HepG2 (cell line): ENCODE measurements around the gene SOAT2. TPM values are rescaled to one million over a fixed set of nuclear protein-coding genes. Genes with fewer than 3 reads are reported as not detected.

Experiments used
- ATAC-seq: fragments of 200-7000 bp; cut with Tn5 transposase; 3 replicates; pipeline ENCODE4 v1.9.1; 2020; ENCODE audit warnings: mild to moderate bottlenecking, moderate library complexity
- BruUV-seq: library from RNA; stranded (reverse); fragments of 400-500 nt; replicated peaks from 2 replicates; lab custom pipeline; 2021; lab: Mats Ljungman, UMichigan
- CTCF ChIA-PET: fragments of 300-600 bp; formaldehyde crosslinking; extraction: SDS; loops from one replicate; lab custom pipeline; 2021; ENCODE audit warnings: low total read pairs, inconsistent platforms, low intra/inter-chr PET ratio; lab: Yijun Ruan, JAX
- POLR2A ChIA-PET: fragments of 350-600 bp; sonication (Branson Sonifier 250); formaldehyde crosslinking; loops from one replicate; lab custom pipeline; 2020; ENCODE audit warnings: antibody characterized with exemption, inconsistent platforms; lab: Yijun Ruan, JAX
- DNase-seq: peaks from one replicate; pipeline ENCODE4 v3.0.0-alpha.2; 2015; ENCODE audit warnings: low spot score
- FAIRE-seq: peaks from 3 replicates; lab custom pipeline; 2011; peaks lifted over from hg19 to GRCh38; lab: Jason Lieb, UNC
- H2AFZ ChIP-seq: one replicate; pipeline ENCODE4 v1.6.1; 2011; ENCODE audit warnings: low read length, inconsistent platforms
- H3K27ac ChIP-seq: fragments of 300-600 bp; 3 replicates; pipeline ENCODE4 v1.8.0; 2011; ENCODE audit warnings: mixed run types, mild to moderate bottlenecking, mixed read lengths, low read length, inconsistent platforms; ENCODE audit not compliant: insufficient read depth; ENCODE audit errors: extremely low read length
- H3K27me3 ChIP-seq, 2 experiments: fragments of 200-600 bp in 1 of 2; 2 replicates in 1 of 2; 3 replicates in 1 of 2; pipeline versions ENCODE4 v1.6.0 to v1.8.0; 2011; ENCODE audit warnings: low read length in 2 of 2, mild to moderate bottlenecking in 2 of 2, moderate library complexity in 2 of 2, inconsistent platforms in 1 of 2; ENCODE audit not compliant: insufficient read depth in 2 of 2, control insufficient read depth in 1 of 2
- H3K36me3 ChIP-seq, 2 experiments: fragments of 200-600 bp in 1 of 2; replicated peaks in 1 of 2; 2 replicates in 1 of 2; 3 replicates in 1 of 2; pipeline versions ENCODE4 v1.5.1 to v1.8.0; 2011; ENCODE audit warnings: low read length in 2 of 2, inconsistent platforms in 1 of 2; ENCODE audit not compliant: insufficient read depth in 2 of 2, control insufficient read depth in 1 of 2
- H3K4me1 ChIP-seq: 2 replicates; pipeline ENCODE4 v1.5.1; 2012; ENCODE audit warnings: low read length, inconsistent platforms; ENCODE audit not compliant: insufficient read depth
- H3K4me2 ChIP-seq: 2 replicates; pipeline ENCODE4 v1.6.0; 2011; ENCODE audit warnings: low read depth, low read length, inconsistent platforms
- H3K4me3 ChIP-seq, 3 experiments: fragments of 200-600 bp in 1 of 3; sonication (generic), shearing (Covaris generic) in 1 of 3; replicated peaks in 1 of 3; 2 replicates each; pipeline ENCODE4 v1.5.1; 2011 to 2016; ENCODE audit warnings: low read length in 3 of 3, inconsistent platforms in 2 of 3, low read depth in 2 of 3, mild to moderate bottlenecking in 2 of 3, control low read depth in 1 of 3, mixed read lengths in 1 of 3; ENCODE audit not compliant: insufficient read depth in 1 of 3
- H3K79me2 ChIP-seq: one replicate; pipeline ENCODE4 v1.6.1; 2011; ENCODE audit warnings: low read length, inconsistent platforms; ENCODE audit not compliant: insufficient read depth
- H3K9ac ChIP-seq: 2 replicates; pipeline ENCODE4 v1.6.0; 2011; ENCODE audit warnings: mild to moderate bottlenecking, low read depth, low read length, inconsistent platforms; ENCODE audit not compliant: insufficient read depth
- H3K9me3 ChIP-seq: 2 replicates; pipeline ENCODE4 v1.5.1; 2012; ENCODE audit warnings: mild to moderate bottlenecking, low read length
- H4K20me1 ChIP-seq: 2 replicates; pipeline ENCODE4 v1.6.0; 2011; ENCODE audit warnings: inconsistent platforms, mild to moderate bottlenecking, low read length, moderate library complexity; ENCODE audit not compliant: insufficient read depth
- ARNT2 ChIP-seq: sonication (generic); formaldehyde crosslinking; IDR thresholded peaks from 2 replicates; pipeline ENCODE4 v1.8.0; 2022; ENCODE audit warnings: mild to moderate bottlenecking, low read depth, missing genetic modification reagents, moderate library complexity
- BCL6 ChIP-seq: IDR thresholded peaks from 2 replicates; pipeline ENCODE4 v1.6.1; 2016; ENCODE audit warnings: missing genetic modification reagents, missing compliant biosample characterization
- CREB1 ChIP-seq, 2 experiments: fragments of 450-650 bp in 1 of 2; IDR thresholded peaks; 2 replicates each; pipeline ENCODE4 v1.6.1; 2016 to 2017; ENCODE audit warnings: control low read depth in 1 of 2, mild to moderate bottlenecking in 1 of 2, missing compliant biosample characterization in 1 of 2, missing genetic modification characterization in 1 of 2
- NONO ChIP-seq, 2 experiments: fragments of 450-650 bp in 1 of 2; sonication (generic) in 1 of 2; formaldehyde crosslinking in 1 of 2; IDR thresholded peaks in 1 of 2; conservative IDR thresholded peaks in 1 of 2; 2 replicates each; pipeline versions ENCODE4 v1.6.1 to v1.8.0; 2017 to 2022; ENCODE audit warnings: mild to moderate bottlenecking in 1 of 2, missing genetic modification reagents in 1 of 2, moderate library complexity in 1 of 2
- SMYD3 ChIP-seq: sonication (generic); formaldehyde crosslinking; IDR thresholded peaks from 2 replicates; pipeline ENCODE4 v1.8.1; 2023; ENCODE audit warnings: mild to moderate bottlenecking, missing genetic modification reagents
- THRA ChIP-seq: sonication (generic); formaldehyde crosslinking; IDR thresholded peaks from 2 replicates; pipeline ENCODE4 v1.4.0; 2020; ENCODE audit warnings: missing genetic modification reagents, borderline replicate concordance
- ZBTB7B ChIP-seq: sonication (generic); formaldehyde crosslinking; IDR thresholded peaks from 2 replicates; pipeline ENCODE4 v1.4.0; 2020; ENCODE audit warnings: missing genetic modification reagents
- ZMYM4 ChIP-seq: sonication (generic); formaldehyde crosslinking; IDR thresholded peaks from 2 replicates; pipeline ENCODE4 v1.8.1; 2023; ENCODE audit warnings: mild to moderate bottlenecking, missing genetic modification reagents
- ZNF547 ChIP-seq: sonication (generic); formaldehyde crosslinking; IDR thresholded peaks from 2 replicates; pipeline ENCODE4 v1.5.1; 2020; ENCODE audit warnings: mild to moderate bottlenecking, missing genetic modification reagents
- ZNF776 ChIP-seq: sonication (generic); formaldehyde crosslinking; IDR thresholded peaks from 2 replicates; pipeline ENCODE4 v1.4.0; 2020; ENCODE audit warnings: mild to moderate bottlenecking, missing genetic modification reagents
- ZUFSP ChIP-seq: sonication (generic); formaldehyde crosslinking; IDR thresholded peaks from 2 replicates; pipeline ENCODE4 v1.9.0; 2021; ENCODE audit warnings: missing genetic modification reagents, mild to moderate bottlenecking, borderline replicate concordance
- WGBS: methylation state at CpG from one replicate; pipeline ENCODE4 v1.1.6; 2017; ENCODE audit warnings: low lambda C conversion rate; 5-methylcytosine and 5-hydroxymethylcytosine counted together
- in situ Hi-C: cut with HindIII; loops from 2 replicates; pipeline ENCODE4 v1.10.0; 2017; ENCODE audit warnings: low pct_unique_long_range_greater_than_20kb; ENCODE audit not compliant: extremely low pct_ligation_motif_present
- intact Hi-C: fragments of 100-400 bp; cut with micrococcal nuclease; formaldehyde crosslinking; loops from one replicate; pipeline ENCODE4 v1.10.0; 2022; ENCODE audit not compliant: unreplicated experiment
- polyA plus RNA-seq, 8 experiments: library from polyadenylated mRNA; depleted of rRNA in 3 of 8; stranded (reverse) in 7 of 8; unstranded in 1 of 8; fragments of >200 nt; fragmentation: Illumina TruSeq in 4 of 8; extraction: Trizol in 4 of 8; gene quantifications; 2 replicates each; pipeline versions ENCODE4 v1.2.1 to v1.2.3, GENCODE V29; 2011 to 2016; ENCODE audit warnings: low read depth in 4 of 8, missing spikeins in 1 of 8, mixed read lengths in 1 of 8; ENCODE audit not compliant: insufficient read depth in 1 of 8
- total RNA-seq, 5 experiments: library from RNA; depleted of rRNA; stranded (reverse); fragments of >200 nt; fragmentation: Illumina TruSeq; extraction: Trizol; gene quantifications; 2 replicates each; pipeline ENCODE4 v1.2.3, GENCODE V29; 2016; ENCODE audit warnings: low read depth in 1 of 5
- TF ChIP-seq, protein P1 (sequence below): sonication (generic); formaldehyde crosslinking; IDR thresholded peaks from 2 replicates; pipeline ENCODE4 v1.8.1; 2023; ENCODE audit warnings: mild to moderate bottlenecking, inconsistent platforms, moderate library complexity, missing genetic modification reagents, borderline replicate concordance
- TF ChIP-seq, protein P2 (sequence below): sonication (generic); formaldehyde crosslinking; IDR thresholded peaks from 2 replicates; pipeline ENCODE4 v1.4.0; 2020; ENCODE audit warnings: mild to moderate bottlenecking, missing genetic modification reagents
- TF ChIP-seq, protein P3 (sequence below): fragments of 450-650 bp; IDR thresholded peaks from 2 replicates; pipeline ENCODE4 v1.6.1; 2016

Gene SOAT2
- total and polyA plus RNA-seq, 2 of the 13 experiments (the other 11 are each of a cell fraction or from before 2014, with no cell fraction given), result 14.9 to 108 TPM

GRCh38 chr12:53068811-53069585, 34.3 kb upstream of the SOAT2 start:
- in situ Hi-C loops, result no loop called here
- no peak for ATAC-seq
- H3K27ac ChIP-seq, result no peak overlapping the region
- TF ChIP-seq NONO (IDR thresholded peaks at IDR 0.05) (no peak), NONO (CRISPR knock-in tag; conservative IDR thresholded peaks at IDR 0.05) (no peak), ARNT2 (CRISPR knock-in tag) (no peak), THRA (CRISPR knock-in tag) (no peak), ZBTB7B (CRISPR knock-in tag) (no peak), BCL6 (CRISPR knock-in tag) (no peak), CREB1 (IDR thresholded peaks at IDR 0.05) (no peak), CREB1 (CRISPR knock-in tag; IDR thresholded peaks at IDR 0.05) (no peak), SMYD3 (CRISPR knock-in tag) (no peak), ZNF547 (no peak), ZMYM4 (CRISPR knock-in tag) (no peak), ZUFSP (CRISPR knock-in tag) (no peak), ZNF776 (CRISPR knock-in tag) (no peak)
- TF ChIP-seq, protein P1, sequence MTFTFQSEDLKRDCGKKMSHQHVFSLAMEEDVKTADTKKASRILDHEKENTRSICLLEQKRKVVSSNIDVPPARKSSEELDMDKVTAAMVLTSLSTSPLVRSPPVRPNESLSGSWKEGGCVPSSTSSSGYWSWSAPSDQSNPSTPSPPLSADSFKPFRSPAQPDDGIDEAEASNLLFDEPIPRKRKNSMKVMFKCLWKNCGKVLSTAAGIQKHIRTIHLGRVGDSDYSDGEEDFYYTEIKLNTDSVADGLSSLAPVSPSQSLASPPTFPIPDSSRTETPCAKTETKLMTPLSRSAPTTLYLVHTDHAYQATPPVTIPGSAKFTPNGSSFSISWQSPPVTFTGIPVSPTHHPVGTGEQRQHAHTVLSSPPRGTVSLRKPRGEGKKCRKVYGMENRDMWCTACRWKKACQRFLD (CRISPR knock-in tag), result no peak
- TF ChIP-seq, protein P2, sequence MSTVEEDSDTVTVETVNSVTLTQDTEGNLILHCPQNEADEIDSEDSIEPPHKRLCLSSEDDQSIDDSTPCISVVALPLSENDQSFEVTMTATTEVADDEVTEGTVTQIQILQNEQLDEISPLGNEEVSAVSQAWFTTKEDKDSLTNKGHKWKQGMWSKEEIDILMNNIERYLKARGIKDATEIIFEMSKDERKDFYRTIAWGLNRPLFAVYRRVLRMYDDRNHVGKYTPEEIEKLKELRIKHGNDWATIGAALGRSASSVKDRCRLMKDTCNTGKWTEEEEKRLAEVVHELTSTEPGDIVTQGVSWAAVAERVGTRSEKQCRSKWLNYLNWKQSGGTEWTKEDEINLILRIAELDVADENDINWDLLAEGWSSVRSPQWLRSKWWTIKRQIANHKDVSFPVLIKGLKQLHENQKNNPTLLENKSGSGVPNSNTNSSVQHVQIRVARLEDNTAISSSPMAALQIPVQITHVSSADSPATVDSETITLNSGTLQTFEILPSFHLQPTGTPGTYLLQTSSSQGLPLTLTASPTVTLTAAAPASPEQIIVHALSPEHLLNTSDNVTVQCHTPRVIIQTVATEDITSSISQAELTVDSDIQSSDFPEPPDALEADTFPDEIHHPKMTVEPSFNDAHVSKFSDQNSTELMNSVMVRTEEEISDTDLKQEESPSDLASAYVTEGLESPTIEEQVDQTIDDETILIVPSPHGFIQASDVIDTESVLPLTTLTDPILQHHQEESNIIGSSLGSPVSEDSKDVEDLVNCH (CRISPR knock-in tag), result no peak
- TF ChIP-seq, protein P3, sequence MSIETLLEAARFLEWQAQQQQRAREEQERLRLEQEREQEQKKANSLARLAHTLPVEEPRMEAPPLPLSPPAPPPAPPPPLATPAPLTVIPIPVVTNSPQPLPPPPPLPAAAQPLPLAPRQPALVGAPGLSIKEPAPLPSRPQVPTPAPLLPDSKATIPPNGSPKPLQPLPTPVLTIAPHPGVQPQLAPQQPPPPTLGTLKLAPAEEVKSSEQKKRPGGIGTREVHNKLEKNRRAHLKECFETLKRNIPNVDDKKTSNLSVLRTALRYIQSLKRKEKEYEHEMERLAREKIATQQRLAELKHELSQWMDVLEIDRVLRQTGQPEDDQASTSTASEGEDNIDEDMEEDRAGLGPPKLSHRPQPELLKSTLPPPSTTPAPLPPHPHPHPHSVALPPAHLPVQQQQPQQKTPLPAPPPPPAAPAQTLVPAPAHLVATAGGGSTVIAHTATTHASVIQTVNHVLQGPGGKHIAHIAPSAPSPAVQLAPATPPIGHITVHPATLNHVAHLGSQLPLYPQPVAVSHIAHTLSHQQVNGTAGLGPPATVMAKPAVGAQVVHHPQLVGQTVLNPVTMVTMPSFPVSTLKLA, result no peak

More at GRCh38 chr12:53068811-53069585, 34.3 kb upstream of the SOAT2 start:
- no peak overlapping the region for H3K9ac ChIP-seq
- no peaks in the 10 kb centered on the region for H3K27me3 ChIP-seq
- FAIRE-seq (no peak), DNase-seq (no peak)
- no peaks in the 10 kb centered on the region for H3K79me2 ChIP-seq
- H3K9me3 ChIP-seq, result no peaks in the 10 kb centered on the region
- peaks cover 22% of the 10 kb centered on the region for H3K4me1 ChIP-seq
- ChIA-PET POLR2A (interaction anchor here (1.4 to 4.6 kb wide), 3 partner anchors 10 to 32 kb away, joined by 4 to 47 read pairs (median 6); partner anchors contain the start of genes SOAT2 and SPRYD3), CTCF (no interaction called here)
- no peaks in the 10 kb centered on the region for H4K20me1 ChIP-seq
- no peak overlapping the region for H3K4me3 ChIP-seq
- H3K4me2 ChIP-seq, result no peak overlapping the region
- intact Hi-C loops, result no loop called here
- no TSS peak for BruUV-seq
- H3K36me3 ChIP-seq, result peaks cover 0 to 10% of the 10 kb centered on the region in 2 experiments; a peak in 2 of 5 replicates
- no peak overlapping the region for H2AFZ ChIP-seq
- WGBS, result 88% methylated on average over 13 of the region's 15 CpGs
